SU-DHL-6 (cell line): Measurements from ENCODE around the gene PPFIA2.

Experiments
- CTCF ChIP-seq: fragments of 200-600 bp; sonication (generic); IDR thresholded peaks from one replicate; pipeline ENCODE4 v1.5.1; 2017; ENCODE audit warnings: antibody characterized with exemption, mild to moderate bottlenecking, low read length, moderate library complexity; ENCODE audit not compliant: insufficient read depth, poor library complexity, severe bottlenecking
- EZH2phosphoT487 ChIP-seq: fragments of 200-600 bp; sonication (generic), shearing (Covaris generic); conservative IDR thresholded peaks from 2 replicates; pipeline ENCODE4 v1.6.1; 2018; ENCODE audit warnings: mild to moderate bottlenecking, antibody characterized with exemption, low read length, moderate library complexity, mixed read lengths

- TF ChIP-seq CTCF (no peak), EZH2phosphoT487 (no peak)
These were observed 377.2 kb downstream of the PPFIA2 start for GRCh38 chr12:81381951-81382350.
